Measurements from ENCODE around the gene FAM50B.

FAM50B gene

GRCh38 chr6:3819161-3820110 lies 29.7 kb upstream of the FAM50B start:
- ATAC-seq, result no peak
- DNase-seq, result no peak

- no peak for DNase-seq
- ATAC-seq, result no peak
Observed at GRCh38 chr6:3820563-3820962, 28.6 kb upstream of the FAM50B start.

GRCh38 chr6:3822747-3823445 lies 26.3 kb upstream of the FAM50B start:
- ATAC-seq, result no peak
- no peak for DNase-seq

- ATAC-seq (no peak), DNase-seq (no peak)
Observed at GRCh38 chr6:3823671-3824070, 25.5 kb upstream of the FAM50B start.

GRCh38 chr6:3825331-3825831 lies 23.8 kb upstream of the FAM50B start:
- no peak for DNase-seq
- ATAC-seq, result no peak

- ATAC-seq (no peak), DNase-seq (no peak)
Observed at GRCh38 chr6:3825851-3826581, 23.2 kb upstream of the FAM50B start.

- DNase-seq, result no peak
- no peak for ATAC-seq
Observed at GRCh38 chr6:3829285-3829684, 19.9 kb upstream of the FAM50B start.

GRCh38 chr6:3830806-3831205 lies 18.4 kb upstream of the FAM50B start:
- ATAC-seq, result no peak
- DNase-seq, result no peak

GRCh38 chr6:3831761-3832530 lies 17.2 kb upstream of the FAM50B start:
- no peak for DNase-seq
- ATAC-seq, result no peak

GRCh38 chr6:3835055-3835731 lies 14.0 kb upstream of the FAM50B start:
- DNase-seq (no peak), ATAC-seq (no peak)

- DNase-seq (no peak), ATAC-seq (no peak)
Observed at GRCh38 chr6:3835785-3836184, 13.4 kb upstream of the FAM50B start.

GRCh38 chr6:3836566-3836965 lies 12.6 kb upstream of the FAM50B start:
- DNase-seq (no peak), ATAC-seq (no peak)

GRCh38 chr6:3837781-3838180 lies 11.4 kb upstream of the FAM50B start:
- ATAC-seq (no peak), DNase-seq (no peak)

- ATAC-seq (no peak), DNase-seq (no peak)
Observed at GRCh38 chr6:3838992-3839867, 9.9 kb upstream of the FAM50B start.

GRCh38 chr6:3841066-3841454 lies 8.1 kb upstream of the FAM50B start:
- ATAC-seq, result no peak
- DNase-seq, result no peak

GRCh38 chr6:3841711-3842565 lies 7.2 kb upstream of the FAM50B start:
- DNase-seq (no peak), ATAC-seq (no peak)

GRCh38 chr6:3843379-3844096 lies 5.6 kb upstream of the FAM50B start:
- DNase-seq (no peak), ATAC-seq (no peak)

- no peak for DNase-seq
Observed at GRCh38 chr6:3844097-3844463, 5.1 kb upstream of the FAM50B start.

GRCh38 chr6:3847521-3847920 lies 1.7 kb upstream of the FAM50B start:
- ATAC-seq, result no peak

More at GRCh38 chr6:3844097-3844463, 5.1 kb upstream of the FAM50B start:
- no peak for ATAC-seq

More at GRCh38 chr6:3847521-3847920, 1.7 kb upstream of the FAM50B start:
- no peak for DNase-seq
